GM21576 (cell line): Measurements from ENCODE around the gene TMEM69.
"Not testable (repeated sequence)": the region's sequence is repeated elsewhere in the genome, so short reads cannot be mapped to it uniquely, and the experiment has no call there.

Experiments used
- ATAC-seq: cut with Tn5 transposase; IDR thresholded peaks from one replicate; pipeline ENCODE4 v1.9.1; 2021; ENCODE audit warnings: mild to moderate bottlenecking, moderate library complexity; ENCODE audit not compliant: unreplicated experiment

The TMEM69 gene, protein sequence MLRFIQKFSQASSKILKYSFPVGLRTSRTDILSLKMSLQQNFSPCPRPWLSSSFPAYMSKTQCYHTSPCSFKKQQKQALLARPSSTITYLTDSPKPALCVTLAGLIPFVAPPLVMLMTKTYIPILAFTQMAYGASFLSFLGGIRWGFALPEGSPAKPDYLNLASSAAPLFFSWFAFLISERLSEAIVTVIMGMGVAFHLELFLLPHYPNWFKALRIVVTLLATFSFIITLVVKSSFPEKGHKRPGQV

GRCh38 chr1:45687754-45688740, at the start of gene TMEM69:
Gene TMEM69 (plus strand): TSS chr1:45688181. CDS start chr1:45691069, 2,888 bp downstream.
- no peak for ATAC-seq

GRCh38 chr1:45640293-45640692, 47.7 kb upstream of the TMEM69 start:
- no peak for ATAC-seq

DNA sequence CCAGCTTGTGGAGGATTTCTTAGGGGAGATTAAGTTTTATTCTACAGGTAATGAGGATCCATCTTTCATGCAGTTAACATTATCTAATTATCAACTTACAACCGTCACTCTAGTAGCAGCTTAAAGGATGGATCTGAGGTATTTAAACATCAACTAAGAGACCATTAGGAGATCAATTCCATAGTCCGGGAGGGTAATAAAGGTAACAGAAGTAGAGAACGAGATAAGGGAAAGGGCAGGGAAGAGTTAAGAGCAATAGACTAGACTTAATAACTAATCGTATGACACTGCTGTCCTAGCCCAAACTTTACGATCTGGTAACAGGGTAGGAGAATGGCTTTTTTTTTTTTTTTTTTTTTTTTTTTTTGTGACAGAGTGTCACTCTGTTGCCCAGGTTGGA, 44.7 kb upstream of the TMEM69 start:
- ATAC-seq: no peak

- ATAC-seq: no peak
These were observed 44.0 kb upstream of the TMEM69 start for GRCh38 chr1:45643978-45644377.

GRCh38 chr1:45644661-45645060, 43.3 kb upstream of the TMEM69 start:
- ATAC-seq: no peak

DNA sequence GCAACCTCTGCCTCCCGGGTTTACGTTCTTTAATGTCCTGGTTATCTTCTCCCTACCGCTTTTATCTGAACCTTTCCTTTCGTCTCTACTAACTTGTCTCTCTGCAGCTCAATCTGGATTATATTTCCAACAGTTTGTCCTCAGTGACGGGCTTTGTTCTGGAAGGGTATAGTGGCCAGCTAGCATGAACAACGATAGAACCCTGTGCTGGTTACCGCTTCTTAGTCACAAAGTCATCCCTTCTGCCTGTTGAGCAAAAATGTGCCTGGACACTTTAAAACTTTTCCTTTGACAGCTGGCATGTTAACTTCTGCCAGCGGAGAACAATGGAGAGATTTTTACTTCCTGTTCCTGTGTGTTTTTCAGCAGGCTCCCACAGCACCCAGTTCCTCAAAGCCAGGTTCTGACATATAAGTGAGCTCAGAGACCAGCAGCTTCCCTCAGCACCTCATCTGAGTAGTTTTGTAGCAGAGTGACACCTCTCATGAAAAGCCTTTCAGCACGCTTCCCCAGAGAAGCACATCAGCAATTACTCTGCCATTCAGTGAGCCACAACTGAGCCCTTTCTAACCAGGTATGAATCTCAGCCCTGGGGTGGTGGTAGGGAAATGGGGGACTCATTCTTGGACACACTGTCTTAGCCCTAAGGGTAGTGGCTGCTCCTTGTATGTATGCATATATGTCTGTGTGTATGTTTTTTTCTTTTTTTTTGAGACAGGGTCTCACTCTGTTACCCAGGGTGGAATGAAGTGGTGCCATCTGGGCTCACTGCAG, 40.5 kb upstream of the TMEM69 start:
- no peak for ATAC-seq

- ATAC-seq: no peak
These were observed 33.3 kb upstream of the TMEM69 start for GRCh38 chr1:45654540-45655280.

DNA sequence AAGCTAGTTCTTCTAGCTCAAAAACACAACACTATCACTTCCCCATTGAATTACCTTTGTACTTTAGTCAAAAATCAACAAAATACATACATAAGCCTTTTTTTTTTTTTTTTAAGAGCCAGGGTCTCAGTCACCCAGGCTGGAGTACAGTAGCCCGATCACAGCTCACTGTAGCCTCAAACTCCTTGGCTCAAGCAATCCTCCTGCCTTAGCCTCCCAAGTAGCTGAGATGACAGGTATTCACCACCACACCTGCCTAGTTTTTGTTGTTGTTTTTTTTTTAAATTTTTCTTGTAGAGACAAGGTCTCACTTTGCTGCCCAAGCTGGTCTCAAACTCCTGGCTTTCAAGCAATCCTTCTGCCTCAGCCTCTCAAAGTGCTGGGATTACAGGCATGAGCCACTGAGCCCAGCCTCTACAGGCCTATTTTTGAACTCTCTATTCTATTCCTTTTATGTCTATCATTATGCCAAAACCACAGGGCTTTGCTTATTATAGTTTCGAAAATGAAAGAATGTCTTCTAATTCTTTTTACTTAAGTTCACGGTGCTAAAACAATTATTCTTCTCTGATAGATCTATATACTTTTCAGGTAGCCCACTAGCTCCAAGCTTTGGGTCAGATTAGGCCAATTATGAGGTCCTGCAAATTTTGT, 31.3 kb upstream of the TMEM69 start:
- no peak for ATAC-seq

GRCh38 chr1:45658171-45658570, 29.8 kb upstream of the TMEM69 start:
- ATAC-seq: no peak

DNA sequence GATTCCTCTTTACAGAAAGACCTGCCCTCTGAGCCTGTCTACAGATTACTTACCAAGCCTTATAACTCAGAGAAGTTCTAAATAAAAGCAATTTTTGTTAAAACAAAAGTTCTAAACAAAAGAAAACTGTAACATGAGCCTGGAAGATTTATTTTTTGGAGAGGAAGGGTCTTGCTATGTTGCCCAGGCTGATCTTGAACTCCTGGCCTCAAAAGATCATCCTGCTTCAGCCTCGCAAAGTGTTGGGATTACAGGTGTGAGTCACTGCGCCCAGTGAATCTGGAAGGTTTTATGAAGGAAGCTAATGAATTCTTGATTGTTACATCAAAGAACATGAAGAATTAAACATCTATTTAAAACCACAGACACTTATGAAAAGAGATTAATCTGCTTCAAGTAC, 28.8 kb upstream of the TMEM69 start:
- ATAC-seq: no peak

DNA sequence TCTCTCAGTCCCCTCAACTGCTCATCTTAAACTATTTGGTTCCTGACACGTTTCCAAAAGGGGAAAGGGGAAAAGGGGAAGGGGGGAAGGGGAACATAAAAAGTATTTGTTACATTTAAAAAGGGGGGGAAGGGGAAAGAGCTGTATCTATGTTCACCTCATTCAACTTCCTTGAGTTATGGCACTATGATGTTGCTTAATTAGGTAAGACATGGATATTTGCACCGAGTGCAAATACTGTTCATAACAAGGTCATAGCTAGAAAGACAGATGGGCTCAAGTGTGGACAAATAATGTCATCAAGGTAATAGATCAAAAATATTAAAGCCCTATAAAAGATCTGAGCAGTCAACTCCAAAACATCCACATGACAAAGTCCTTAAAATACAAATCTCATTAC, 27.6 kb upstream of the TMEM69 start:
- no peak for ATAC-seq

DNA sequence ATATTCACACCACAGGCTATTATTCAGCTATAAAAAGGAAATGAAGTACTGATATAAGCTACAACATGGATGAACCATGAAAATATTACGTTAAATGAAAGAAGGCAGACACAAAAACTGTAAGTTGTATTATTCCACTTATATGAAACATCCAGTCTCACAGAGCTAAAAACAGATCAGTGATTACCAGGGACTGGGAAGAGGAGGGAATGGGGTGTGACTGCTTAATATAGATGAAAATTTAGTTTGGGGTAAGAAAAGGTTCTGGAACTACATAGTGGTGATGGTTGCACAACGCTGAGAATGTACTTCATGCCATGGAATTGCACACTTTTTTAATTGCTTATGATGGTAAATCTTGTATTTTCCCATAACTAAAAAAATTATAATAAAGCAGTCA, 21.1 kb upstream of the TMEM69 start:
- no peak for ATAC-seq

DNA sequence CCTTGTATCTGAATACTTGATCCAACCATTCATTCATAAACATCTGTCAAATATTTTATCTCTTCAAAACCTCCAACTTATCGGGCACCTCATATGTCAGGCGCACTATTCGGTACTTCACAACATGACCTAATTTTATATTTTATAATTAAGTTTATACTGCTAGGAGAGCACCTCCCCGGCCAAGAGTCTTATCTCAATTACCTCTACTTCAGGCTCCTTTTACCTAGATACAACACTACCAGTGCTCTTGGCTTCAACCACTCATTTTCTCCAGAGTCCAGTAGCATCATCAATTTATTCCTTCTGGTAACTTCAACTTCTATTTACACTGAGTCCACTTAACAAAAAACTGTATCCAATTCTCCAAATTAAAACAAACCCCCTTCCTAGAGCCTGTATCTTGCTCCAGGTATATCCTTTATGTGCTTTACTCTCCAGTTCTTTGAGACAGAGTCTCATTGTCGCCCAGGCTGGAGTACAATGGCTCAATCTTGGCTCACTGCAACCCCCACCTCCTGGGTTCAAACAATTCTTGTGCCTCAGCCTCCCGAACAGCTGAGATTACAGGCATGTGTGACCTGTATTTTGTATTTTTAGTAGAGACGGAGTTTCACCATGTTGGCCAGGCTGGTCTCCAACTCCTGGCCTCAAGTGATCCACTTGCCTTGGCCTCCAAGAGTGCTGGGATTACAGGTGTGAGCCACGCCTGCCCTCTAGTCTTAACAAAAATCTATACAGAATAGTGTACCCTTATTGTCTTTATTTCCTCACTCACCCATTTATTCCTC, 20.5 kb upstream of the TMEM69 start:
- ATAC-seq: no peak

- no peak for ATAC-seq
These were observed 19.5 kb upstream of the TMEM69 start for GRCh38 chr1:45668526-45668925.

- no peak for ATAC-seq
These were observed 18.6 kb upstream of the TMEM69 start for GRCh38 chr1:45669379-45669778.

GRCh38 chr1:45669859-45670655, 17.9 kb upstream of the TMEM69 start:
- ATAC-seq: no peak

DNA sequence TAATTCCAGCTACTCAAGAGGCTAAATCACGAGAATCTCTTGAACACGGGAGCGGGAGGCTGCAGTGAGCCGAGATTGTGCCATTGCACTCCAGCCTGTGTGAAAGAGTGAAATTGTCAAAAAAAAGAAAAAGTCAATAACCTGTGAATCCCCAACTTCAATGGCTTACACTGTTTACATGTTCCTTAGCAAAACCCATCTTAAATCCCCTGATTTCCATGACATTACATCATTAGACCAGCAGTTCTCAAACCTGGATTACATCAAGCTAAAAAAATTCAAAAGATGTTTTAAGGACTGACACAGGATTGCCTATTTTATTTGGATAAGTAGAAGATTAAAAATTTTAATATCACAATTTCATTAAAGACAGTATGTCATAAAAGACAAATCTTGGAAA, 14.0 kb upstream of the TMEM69 start:
- ATAC-seq: no peak

GRCh38 chr1:45674478-45674877, 13.5 kb upstream of the TMEM69 start:
- ATAC-seq: no peak

- not testable (repeated sequence) for ATAC-seq
These were observed 11.4 kb upstream of the TMEM69 start for GRCh38 chr1:45676553-45676952.
